Small intestine (tissue), 7 donors: ENCODE data around the gene HDAC4. TPM values are rescaled to one million over a fixed set of nuclear protein-coding genes. Genes with fewer than 3 reads are reported as not detected.

ENCODE experiments used
- DNase-seq, 2 donors: peaks; one replicate each; pipeline versions ENCODE4 v3.0.0 to v3.0.0-alpha.2; 2013
- FAIRE-seq: peaks from 2 replicates; lab custom pipeline; 2012; peaks lifted over from hg19 to GRCh38; lab: Jason Lieb, UNC
- H3K27ac ChIP-seq, 3 donors: one replicate each; pipeline ENCODE4 v1.5.1; 2013; ENCODE audit warnings: low read length in 2 of 3, mild to moderate bottlenecking in 2 of 3, control low read depth in 1 of 3, inconsistent platforms in 1 of 3, low read depth in 1 of 3, moderate library complexity in 1 of 3
- H3K27me3 ChIP-seq, 3 donors: one replicate each; pipeline ENCODE4 v1.6.1; 2013; ENCODE audit warnings: low read length in 3 of 3, inconsistent platforms in 1 of 3; ENCODE audit not compliant: control insufficient read depth in 3 of 3, insufficient read depth in 3 of 3
- H3K36me3 ChIP-seq, 3 donors: one replicate each; pipeline ENCODE4 v1.6.1; 2013; ENCODE audit warnings: low read length in 3 of 3, inconsistent platforms in 1 of 3, low read depth in 1 of 3, mild to moderate bottlenecking in 1 of 3, moderate library complexity in 1 of 3; ENCODE audit not compliant: control insufficient read depth in 3 of 3, insufficient read depth in 2 of 3
- H3K4me1 ChIP-seq, 3 donors: one replicate each; pipeline ENCODE4 v1.6.1; 2013; ENCODE audit warnings: low read length in 2 of 3, inconsistent platforms in 1 of 3, low read depth in 1 of 3, mild to moderate bottlenecking in 1 of 3, moderate library complexity in 1 of 3; ENCODE audit not compliant: control insufficient read depth in 3 of 3, insufficient read depth in 2 of 3
- H3K4me3 ChIP-seq, 3 donors: one replicate each; pipeline ENCODE4 v1.5.1; 2013; ENCODE audit warnings: low read length in 3 of 3, control low read depth in 1 of 3, inconsistent platforms in 1 of 3, low read depth in 1 of 3, mild to moderate bottlenecking in 1 of 3, moderate library complexity in 1 of 3
- H3K9me3 ChIP-seq, 2 donors: one replicate each; pipeline ENCODE4 v1.6.1; 2013; ENCODE audit warnings: low read depth in 1 of 2, low read length in 1 of 2; ENCODE audit not compliant: control insufficient read depth in 2 of 2, insufficient read depth in 1 of 2
- WGBS, 3 donors: extraction: QIAGEN DNeasy Blood & Tissue Kit; methylation state at CpG; one replicate each; pipeline ENCODE4 v1.1.7; 2013; 5-methylcytosine and 5-hydroxymethylcytosine counted together
- polyA plus RNA-seq, 4 donors: library from polyadenylated mRNA; stranded (reverse) in 3 of 4; unstranded in 1 of 4; fragments of 200-250 nt in 3 of 4; fragments of 120-200 nt in 1 of 4; gene quantifications; one replicate each; pipeline versions ENCODE4 v1.2.1 to v1.2.3, GENCODE V29; 2013
- donor health status: healthy with polysubstance abuse.
- donor health status: control.
- donor health status: control.
- donor health status: Bipolar disorder and iron deficiency.
- donor health status: healthy.

HDAC4 gene
- polyA plus RNA-seq, 4 donors: 3.1 to 11.3 (median 5.9) TPM

- Histone ChIP-seq H3K27ac (no peak overlapping the region), H3K36me3 (peaks cover 3 to 62% (median 9%) of the 10 kb centered on the region in 3 donors), H3K4me1 (no peaks in the 10 kb centered on the region), H3K27me3 (no peaks in the 10 kb centered on the region), H3K9me3 (no peaks in the 10 kb centered on the region), H3K4me3 (no peak overlapping the region)
- no peak for DNase-seq
- 93 to 96% (median 94%) methylated on average over 26 of the region's 26 CpGs for WGBS, 3 donors
- FAIRE-seq: no peak
Measured at GRCh38 chr2:239137165-239137897, 263.5 kb downstream of the HDAC4 start.

GRCh38 chr2:239136762-239137161 lies 264.1 kb downstream of the HDAC4 start:
- DNase-seq: no peak
- Histone ChIP-seq H3K4me3 (no peak overlapping the region), H3K27ac (no peak overlapping the region), H3K36me3 (peaks cover 3 to 61% (median 9%) of the 10 kb centered on the region in 3 donors), H3K27me3 (no peaks in the 10 kb centered on the region), H3K9me3 (no peaks in the 10 kb centered on the region), H3K4me1 (no peaks in the 10 kb centered on the region)
- FAIRE-seq: no peak
- WGBS, 3 donors: 93 to 96% (median 96%) methylated on average over 6 of the region's 6 CpGs

- Histone ChIP-seq H3K4me3 (no peak overlapping the region), H3K9me3 (no peaks in the 10 kb centered on the region), H3K27ac (no peak overlapping the region), H3K36me3 (peaks cover 7 to 63% (median 9%) of the 10 kb centered on the region in 3 donors), H3K4me1 (no peaks in the 10 kb centered on the region), H3K27me3 (no peaks in the 10 kb centered on the region)
- DNase-seq (no peak), FAIRE-seq (no peak)
- WGBS, 3 donors: 89 to 92% (median 90%) methylated on average over 3 of the region's 3 CpGs
Measured at GRCh38 chr2:239136203-239136602, 264.6 kb downstream of the HDAC4 start.

- peaks cover 7 to 63% (median 8%) of the 10 kb centered on the region in 3 donors for H3K36me3 ChIP-seq
- no peak overlapping the region for H3K4me3 ChIP-seq
- no peak for FAIRE-seq
- no peaks in the 10 kb centered on the region for H3K27me3 ChIP-seq
- no peak for DNase-seq
- H3K4me1 ChIP-seq: no peaks in the 10 kb centered on the region
- 94 to 97% (median 97%) methylated on average over 10 of the region's 10 CpGs for WGBS, 3 donors
- no peak overlapping the region for H3K27ac ChIP-seq
- H3K9me3 ChIP-seq: no peaks in the 10 kb centered on the region
Measured at GRCh38 chr2:239135531-239135930, 265.3 kb downstream of the HDAC4 start.

- peaks cover 7 to 62% (median 8%) of the 10 kb centered on the region in 3 donors for H3K36me3 ChIP-seq
- H3K9me3 ChIP-seq: no peaks in the 10 kb centered on the region
- WGBS, 3 donors: 94 to 97% (median 95%) methylated on average over 24 to 28 of the region's 28 CpGs
- H3K27ac ChIP-seq: no peak overlapping the region
- FAIRE-seq (no peak), DNase-seq (no peak)
- no peaks in the 10 kb centered on the region for H3K27me3 ChIP-seq
- H3K4me3 ChIP-seq: no peak overlapping the region
- H3K4me1 ChIP-seq: no peaks in the 10 kb centered on the region
Measured at GRCh38 chr2:239133945-239134570, 266.8 kb downstream of the HDAC4 start.

- H3K4me3 ChIP-seq: no peak overlapping the region
- FAIRE-seq: no peak
- H3K4me1 ChIP-seq: no peaks in the 10 kb centered on the region
- DNase-seq: no peak
- H3K27me3 ChIP-seq: no peaks in the 10 kb centered on the region
- no peaks in the 10 kb centered on the region for H3K9me3 ChIP-seq
- H3K27ac ChIP-seq: no peak overlapping the region
- H3K36me3 ChIP-seq: peaks cover 4 to 61% (median 8%) of the 10 kb centered on the region in 3 donors
- WGBS, 3 donors: 93 to 96% (median 95%) methylated on average over 12 of the region's 12 CpGs
Measured at GRCh38 chr2:239132786-239133185, 268.0 kb downstream of the HDAC4 start.

GRCh38 chr2:239132156-239132709 lies 268.6 kb downstream of the HDAC4 start:
- no peaks in the 10 kb centered on the region for H3K27me3 ChIP-seq
- no peak overlapping the region for H3K4me3 ChIP-seq
- DNase-seq: no peak
- no peak for FAIRE-seq
- H3K9me3 ChIP-seq: no peaks in the 10 kb centered on the region
- H3K4me1 ChIP-seq: no peaks in the 10 kb centered on the region
- no peak overlapping the region for H3K27ac ChIP-seq
- WGBS, 3 donors: 94 to 96% (median 95%) methylated on average over 17 of the region's 17 CpGs
- H3K36me3 ChIP-seq: peaks cover 4 to 63% (median 8%) of the 10 kb centered on the region in 3 donors

GRCh38 chr2:239131521-239131920 lies 269.3 kb downstream of the HDAC4 start:
- peaks cover 4 to 63% (median 8%) of the 10 kb centered on the region in 3 donors for H3K36me3 ChIP-seq

More at GRCh38 chr2:239131521-239131920, 269.3 kb downstream of the HDAC4 start:
- Histone ChIP-seq H3K9me3 (no peaks in the 10 kb centered on the region), H3K27ac (no peak overlapping the region), H3K4me1 (no peaks in the 10 kb centered on the region), H3K4me3 (no peak overlapping the region), H3K27me3 (no peaks in the 10 kb centered on the region)
- DNase-seq (no peak), FAIRE-seq (no peak)
- WGBS, 3 donors: 92 to 96% (median 94%) methylated on average over 10 of the region's 10 CpGs
